H1 (cell line): ENCODE measurements around the gene RCBTB2. TPM values are rescaled to one million over a fixed set of nuclear protein-coding genes. Genes with fewer than 3 reads are reported as not detected.

Experiments
- CTCF ChIA-PET: fragments of 300-600 bp; sonication (Branson Sonifier 250); formaldehyde crosslinking; loops from one replicate; lab custom pipeline; 2021; ENCODE audit not compliant: partially characterized antibody; lab: Charles Lee
- POLR2A ChIA-PET: fragments of 300-600 bp; sonication (Branson Sonifier 250); formaldehyde crosslinking; loops from one replicate; lab custom pipeline; 2021; ENCODE audit warnings: inconsistent platforms; ENCODE audit not compliant: partially characterized antibody; lab: Charles Lee
- DNase-seq, 2 experiments: peaks; one replicate each; pipeline versions ENCODE4 v3.0.0 to v3.0.0-alpha.2; 2010 to 2022; ENCODE audit warnings: low spot score in 2 of 2, low read depth in 1 of 2, mixed read lengths in 1 of 2
- FAIRE-seq: peaks from 2 replicates; lab custom pipeline; 2011; peaks lifted over from hg19 to GRCh38; lab: Jason Lieb, UNC
- H2AFZ ChIP-seq: 2 replicates; pipeline ENCODE4 v1.8.1; 2012; ENCODE audit warnings: low read length, inconsistent platforms
- H2AK5ac ChIP-seq: 2 replicates; pipeline ENCODE4 v1.6.1; 2013; ENCODE audit warnings: low read depth, low read length
- H2BK120ac ChIP-seq: replicated peaks from 2 replicates; pipeline ENCODE3; 2013; ENCODE audit warnings: low read depth, low read length, inconsistent platforms
- H2BK12ac ChIP-seq: 2 replicates; pipeline ENCODE4 v1.6.1; 2013; ENCODE audit warnings: low read depth, low read length
- H2BK15ac ChIP-seq: 2 replicates; pipeline ENCODE4 v1.6.1; 2013; ENCODE audit warnings: low read length
- H2BK20ac ChIP-seq: 2 replicates; pipeline ENCODE4 v1.6.1; 2013; ENCODE audit warnings: low read length
- H2BK5ac ChIP-seq: 2 replicates; pipeline ENCODE4 v1.6.1; 2013; ENCODE audit warnings: low read depth, low read length
- H3K14ac ChIP-seq: 2 replicates; pipeline ENCODE4 v1.6.1; 2013; ENCODE audit warnings: inconsistent platforms; ENCODE audit not compliant: insufficient read length
- H3K18ac ChIP-seq: 2 replicates; pipeline ENCODE4 v1.6.1; 2013; ENCODE audit warnings: low read length; ENCODE audit errors: extremely low read depth
- H3K23ac ChIP-seq: 2 replicates; pipeline ENCODE4 v1.6.1; 2013; ENCODE audit warnings: inconsistent platforms; ENCODE audit not compliant: insufficient read length
- H3K23me2 ChIP-seq: 2 replicates; pipeline ENCODE4 v1.6.1; 2013; ENCODE audit warnings: low read depth, low read length
- H3K27ac ChIP-seq: 2 replicates; pipeline ENCODE4 v1.6.1; 2011; ENCODE audit warnings: low read depth, low read length, inconsistent platforms
- H3K27me3 ChIP-seq, 4 experiments: replicated peaks in 1 of 4; 1 replicate in 1 of 4; 2 replicates in 3 of 4; pipeline versions ENCODE4 v1.6.1 to v1.8.1; 2011 to 2013; ENCODE audit warnings: low read length in 3 of 4, mild to moderate bottlenecking in 3 of 4, inconsistent platforms in 2 of 4, mixed read lengths in 2 of 4, moderate library complexity in 1 of 4; ENCODE audit not compliant: control insufficient read depth in 3 of 4, insufficient read depth in 3 of 4; ENCODE audit errors: extremely low read depth in 1 of 4
- H3K36me3 ChIP-seq, 4 experiments: 2 replicates each; pipeline versions ENCODE4 v1.6.1 to v1.8.1; 2011 to 2013; ENCODE audit warnings: mild to moderate bottlenecking in 4 of 4, low read length in 3 of 4, moderate library complexity in 2 of 4, control low read depth in 1 of 4, inconsistent platforms in 1 of 4; ENCODE audit not compliant: insufficient read depth in 4 of 4, control insufficient read depth in 2 of 4
- H3K4ac ChIP-seq: replicated peaks from 2 replicates; pipeline ENCODE3; 2013; ENCODE audit warnings: low read length, low read depth, mixed read lengths, inconsistent platforms; ENCODE audit not compliant: insufficient read length
- H3K4me1 ChIP-seq, 4 experiments: replicated peaks in 1 of 4; 1 replicate in 1 of 4; 2 replicates in 3 of 4; pipeline versions ENCODE4 v1.6.1 to v1.8.1; 2011 to 2013; ENCODE audit warnings: low read length in 3 of 4, inconsistent platforms in 2 of 4, mixed read lengths in 1 of 4; ENCODE audit not compliant: insufficient read depth in 4 of 4, control insufficient read depth in 3 of 4
- H3K4me2 ChIP-seq, 2 experiments: 2 replicates each; pipeline versions ENCODE4 v1.6.1 to v1.8.1; 2011 to 2013; ENCODE audit warnings: low read depth in 2 of 2, low read length in 2 of 2, control low read depth in 1 of 2, inconsistent platforms in 1 of 2, mild to moderate bottlenecking in 1 of 2; ENCODE audit not compliant: insufficient read depth in 1 of 2
- H3K4me3 ChIP-seq, 4 experiments: fragments of 200-600, 300-600 bp in 1 of 4; sonication (generic), shearing (Covaris generic), sonication (Bioruptor Twin) in 1 of 4; 2 replicates each; pipeline versions ENCODE4 v1.5.1 to v1.8.1; 2011 to 2016; ENCODE audit warnings: low read length in 4 of 4, low read depth in 3 of 4, control low read depth in 2 of 4, inconsistent platforms in 2 of 4, mild to moderate bottlenecking in 2 of 4, mixed read lengths in 1 of 4, moderate library complexity in 1 of 4; ENCODE audit not compliant: insufficient read depth in 2 of 4; ENCODE audit errors: extremely low read depth in 1 of 4
- H3K56ac ChIP-seq: replicated peaks from 2 replicates; pipeline ENCODE3; 2013; ENCODE audit warnings: low read depth, mild to moderate bottlenecking, mixed read lengths, low read length, inconsistent platforms; ENCODE audit not compliant: insufficient read length
- H3K79me1 ChIP-seq: 2 replicates; pipeline ENCODE4 v1.6.1; 2013; ENCODE audit warnings: low read depth, low read length, control low read depth
- H3K79me2 ChIP-seq, 2 experiments: 2 replicates each; pipeline versions ENCODE4 v1.6.1 to v1.8.1; 2012 to 2013; ENCODE audit warnings: low read length in 2 of 2, mild to moderate bottlenecking in 2 of 2, inconsistent platforms in 1 of 2; ENCODE audit not compliant: insufficient read depth in 2 of 2, control insufficient read depth in 1 of 2
- H3K9ac ChIP-seq, 4 experiments: replicated peaks in 1 of 4; 1 replicate in 1 of 4; 2 replicates in 3 of 4; pipeline versions ENCODE4 v1.6.1 to v1.8.1; 2011 to 2013; ENCODE audit warnings: low read depth in 3 of 4, low read length in 3 of 4, control low read depth in 2 of 4, mild to moderate bottlenecking in 2 of 4, moderate library complexity in 2 of 4, inconsistent platforms in 1 of 4; ENCODE audit errors: extremely low read depth in 1 of 4
- H3K9me3 ChIP-seq, 2 experiments: 2 replicates each; pipeline versions ENCODE4 v1.6.1 to v1.8.1; 2012 to 2013; ENCODE audit warnings: mild to moderate bottlenecking in 2 of 2, moderate library complexity in 2 of 2, control low read depth in 1 of 2, inconsistent platforms in 1 of 2, low read depth in 1 of 2, low read length in 1 of 2, mixed read lengths in 1 of 2; ENCODE audit not compliant: insufficient read depth in 2 of 2
- H4K20me1 ChIP-seq, 2 experiments: replicated peaks in 1 of 2; 2 replicates each; pipeline versions ENCODE3 to v1.8.1; 2011 to 2013; ENCODE audit warnings: inconsistent platforms in 2 of 2, low read length in 2 of 2, mild to moderate bottlenecking in 1 of 2; ENCODE audit not compliant: insufficient read depth in 2 of 2, control insufficient read depth in 1 of 2
- H4K5ac ChIP-seq: 2 replicates; pipeline ENCODE4 v1.6.1; 2013; ENCODE audit warnings: low read length, low read depth, mixed read lengths, inconsistent platforms; ENCODE audit not compliant: insufficient read length
- H4K8ac ChIP-seq: 2 replicates; pipeline ENCODE4 v1.8.0; 2013; ENCODE audit warnings: mild to moderate bottlenecking, moderate library complexity, low read length, inconsistent platforms; ENCODE audit not compliant: insufficient read depth; ENCODE audit errors: extremely low read depth
- H4K91ac ChIP-seq: replicated peaks from 2 replicates; pipeline ENCODE3; 2013; ENCODE audit warnings: low read length, mixed read lengths, inconsistent platforms; ENCODE audit not compliant: insufficient read length
- TAF7 ChIP-seq: optimal IDR thresholded peaks from 2 replicates; pipeline ENCODE3; 2011; ENCODE audit warnings: low read depth, mild to moderate bottlenecking, inconsistent platforms, low read length, moderate library complexity, borderline replicate concordance
- WGBS, 2 experiments: shearing (Covaris generic) in 1 of 2; methylation state at CpG; one replicate each; pipeline versions ENCODE4 v1.1.6 to v1.1.7; 2013 to 2015; ENCODE audit warnings: low lambda C conversion rate in 2 of 2, mixed read lengths in 2 of 2, inconsistent platforms in 1 of 2, low coverage in 1 of 2, missing lambda C conversion rate in 1 of 2; ENCODE audit not compliant: insufficient replicate concordance in 2 of 2, insufficient coverage in 1 of 2, insufficient read length in 1 of 2; ENCODE audit errors: extremely low coverage in 1 of 2, missing lambda C conversion rate in 1 of 2; 5-methylcytosine and 5-hydroxymethylcytosine counted together
- polyA plus RNA-seq, 7 experiments: library from polyadenylated mRNA; depleted of rRNA in 3 of 7; stranded (reverse) in 5 of 7; unstranded in 2 of 7; fragments of >200 nt in 5 of 7; fragments of 200-250 nt in 2 of 7; gene quantifications; 1 replicate in 5 of 7; 2 replicates in 1 of 7; 4 replicates in 1 of 7; pipeline versions ENCODE4 v1.2.1 to v1.2.3, GENCODE V29; 2011 to 2013; ENCODE audit warnings: missing spikeins in 2 of 7, mixed read lengths in 2 of 7
- total RNA-seq: library from RNA; stranded (reverse); fragmentation: NEBNext Ultra II Directional; extraction: Animal tissue kit (Norgen Biotek cat#: 25700); gene quantifications from 2 replicates; pipeline ENCODE4 v1.2.1, GENCODE V29; 2021

Gene RCBTB2
- total and polyA plus RNA-seq, 2 of the 8 experiments (the other 6 are each of a cell fraction or from before 2014, with no cell fraction given) = 5.2 to 8.4 TPM

GRCh38 chr13:48576448-48577010 lies 43.6 kb upstream of the RCBTB2 start:
- no peak for TF ChIP-seq TAF7
- H4K91ac ChIP-seq = no peak overlapping the region
- H2BK120ac ChIP-seq = no peak overlapping the region
- H3K4me2 ChIP-seq = no peak overlapping the region
- H3K9ac ChIP-seq = no peak overlapping the region
- H3K4ac ChIP-seq = no peak overlapping the region
- no peak overlapping the region for H2AFZ ChIP-seq
- DNase-seq (no peak), FAIRE-seq (no peak)
- no peak overlapping the region for H3K18ac ChIP-seq
- no peaks in the 10 kb centered on the region for H3K4me1 ChIP-seq
- no peak overlapping the region for H4K8ac ChIP-seq
- no peak overlapping the region for H2AK5ac ChIP-seq
- H4K20me1 ChIP-seq = no peaks in the 10 kb centered on the region
- H3K23me2 ChIP-seq = no peaks in the 10 kb centered on the region
- ChIA-PET CTCF (interaction anchor here (1.0 to 12.9 kb wide), 6 partner anchors 8 to 243 kb away, joined by 3 to 105 read pairs (median 4); no protein-coding TSS in a partner anchor), POLR2A (no interaction called here)
- H2BK12ac ChIP-seq = no peak overlapping the region
- H3K9me3 ChIP-seq = no peaks in the 10 kb centered on the region
- H3K27ac ChIP-seq = no peak overlapping the region
- H3K79me1 ChIP-seq = no peaks in the 10 kb centered on the region
- H2BK20ac ChIP-seq = no peak overlapping the region
- no peak overlapping the region for H4K5ac ChIP-seq
- no peaks in the 10 kb centered on the region for H3K27me3 ChIP-seq
- no peaks in the 10 kb centered on the region for H3K79me2 ChIP-seq
- H3K4me3 ChIP-seq = no peak overlapping the region
- no peak overlapping the region for H2BK5ac ChIP-seq
- no peak overlapping the region for H2BK15ac ChIP-seq
- no peaks in the 10 kb centered on the region for H3K36me3 ChIP-seq
- H3K56ac ChIP-seq = no peak overlapping the region
- no peak overlapping the region for H3K23ac ChIP-seq
- no peak overlapping the region for H3K14ac ChIP-seq
- WGBS, 2 experiments = 89% methylated on average over 5 of the region's 5 CpGs; no CpG with 5 or more reads in 1 of the 2 experiments
